ENCODE measurements around the gene AOPEP.

AOPEP gene

DNA sequence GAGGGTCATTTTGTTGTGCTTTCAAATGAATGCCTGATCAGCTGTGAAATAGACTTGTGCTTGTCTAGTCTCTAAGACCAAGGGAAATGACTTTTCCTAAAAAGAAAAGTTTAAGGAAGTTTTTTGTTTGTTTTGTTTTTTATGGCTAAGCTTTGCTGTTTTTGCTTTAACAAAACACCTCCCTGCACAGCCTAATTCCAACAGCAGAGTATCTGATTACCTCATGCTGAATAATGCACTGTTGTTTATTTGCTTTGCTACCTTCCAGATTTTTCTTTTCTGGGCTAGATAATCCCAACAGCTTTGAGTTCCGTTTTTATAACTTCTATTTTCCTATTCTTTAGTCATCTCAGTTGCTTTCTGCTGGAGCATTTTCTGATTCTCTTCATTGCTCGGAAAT is 95.8 kb downstream of the AOPEP start:
- TF ChIP-seq, protein P1, sequence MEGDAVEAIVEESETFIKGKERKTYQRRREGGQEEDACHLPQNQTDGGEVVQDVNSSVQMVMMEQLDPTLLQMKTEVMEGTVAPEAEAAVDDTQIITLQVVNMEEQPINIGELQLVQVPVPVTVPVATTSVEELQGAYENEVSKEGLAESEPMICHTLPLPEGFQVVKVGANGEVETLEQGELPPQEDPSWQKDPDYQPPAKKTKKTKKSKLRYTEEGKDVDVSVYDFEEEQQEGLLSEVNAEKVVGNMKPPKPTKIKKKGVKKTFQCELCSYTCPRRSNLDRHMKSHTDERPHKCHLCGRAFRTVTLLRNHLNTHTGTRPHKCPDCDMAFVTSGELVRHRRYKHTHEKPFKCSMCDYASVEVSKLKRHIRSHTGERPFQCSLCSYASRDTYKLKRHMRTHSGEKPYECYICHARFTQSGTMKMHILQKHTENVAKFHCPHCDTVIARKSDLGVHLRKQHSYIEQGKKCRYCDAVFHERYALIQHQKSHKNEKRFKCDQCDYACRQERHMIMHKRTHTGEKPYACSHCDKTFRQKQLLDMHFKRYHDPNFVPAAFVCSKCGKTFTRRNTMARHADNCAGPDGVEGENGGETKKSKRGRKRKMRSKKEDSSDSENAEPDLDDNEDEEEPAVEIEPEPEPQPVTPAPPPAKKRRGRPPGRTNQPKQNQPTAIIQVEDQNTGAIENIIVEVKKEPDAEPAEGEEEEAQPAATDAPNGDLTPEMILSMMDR (IDR thresholded peaks at IDR 0.05; ENCODE audit: low read depth, low read length): no peak

DNA sequence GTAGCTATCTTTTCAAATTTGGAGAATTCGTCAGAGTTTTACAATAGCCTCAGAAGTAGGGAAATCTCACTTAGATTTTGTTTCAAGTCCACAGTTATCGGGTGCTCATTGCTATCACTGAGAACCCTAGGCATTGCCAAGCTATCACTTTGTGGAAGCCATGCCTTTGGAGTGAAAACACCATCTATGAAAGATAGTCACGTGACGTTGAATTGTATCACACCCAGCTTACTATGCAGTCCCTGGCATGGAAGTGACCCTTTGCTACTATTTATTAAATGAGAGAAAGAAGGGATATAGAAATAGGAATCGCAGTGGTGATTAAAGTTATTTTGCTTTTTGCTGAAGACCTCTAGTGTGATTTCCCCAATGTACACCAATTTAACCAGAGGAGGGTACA is 97.2 kb downstream of the AOPEP start:
- Histone ChIP-seq H3K9me3 (no peaks in the 10 kb centered on the region), H3K4me1 (peaks cover 9% of the 10 kb centered on the region), H3K27me3 (no peaks in the 10 kb centered on the region), H3K4me3 (ENCODE audit: low read depth, low read length) (no peak overlapping the region), H3K36me3 (peaks cover 4% of the 10 kb centered on the region)
- no peak for DNase-seq
- TF ChIP-seq, protein P1 (IDR thresholded peaks at IDR 0.05; ENCODE audit: low read depth, low read length): no peak

More for the DNA sequence above, 95.8 kb downstream of the AOPEP start:
- no peaks in the 10 kb centered on the region for H3K9me3 ChIP-seq
- peaks cover 4% of the 10 kb centered on the region for H3K36me3 ChIP-seq
- H3K4me3 ChIP-seq (ENCODE audit: low read depth, low read length): no peak overlapping the region
- peaks cover 5% of the 10 kb centered on the region for H3K4me1 ChIP-seq
- H3K27me3 ChIP-seq: no peaks in the 10 kb centered on the region
- no peak for DNase-seq

DNA sequence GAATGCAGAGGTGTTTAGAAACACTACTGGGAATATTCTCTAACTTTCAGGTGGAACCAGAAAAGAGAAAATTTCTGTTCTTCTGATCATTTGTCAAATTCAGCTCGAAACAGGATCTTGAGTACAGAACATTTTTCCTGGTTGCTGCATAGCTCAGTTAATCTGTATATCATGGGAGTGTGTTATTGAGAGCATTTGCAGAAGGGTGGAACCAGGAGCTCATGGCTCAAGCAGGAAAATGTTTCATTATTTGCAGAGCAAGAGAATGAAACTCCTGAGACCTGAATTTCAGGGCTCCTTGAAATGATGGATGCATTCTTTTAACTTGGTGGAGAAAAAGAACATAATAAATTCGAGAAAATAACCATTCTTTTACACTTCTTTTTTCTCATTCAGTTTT is 97.9 kb downstream of the AOPEP start:
- Histone ChIP-seq H3K4me3 (ENCODE audit: low read depth, low read length) (no peak overlapping the region), H3K36me3 (peaks cover 4% of the 10 kb centered on the region), H3K27me3 (no peaks in the 10 kb centered on the region), H3K9me3 (no peaks in the 10 kb centered on the region), H3K4me1 (peaks cover 9% of the 10 kb centered on the region)
- TF ChIP-seq, protein P1 (IDR thresholded peaks at IDR 0.05; ENCODE audit: low read depth, low read length): no peak
- no peak for DNase-seq

DNA sequence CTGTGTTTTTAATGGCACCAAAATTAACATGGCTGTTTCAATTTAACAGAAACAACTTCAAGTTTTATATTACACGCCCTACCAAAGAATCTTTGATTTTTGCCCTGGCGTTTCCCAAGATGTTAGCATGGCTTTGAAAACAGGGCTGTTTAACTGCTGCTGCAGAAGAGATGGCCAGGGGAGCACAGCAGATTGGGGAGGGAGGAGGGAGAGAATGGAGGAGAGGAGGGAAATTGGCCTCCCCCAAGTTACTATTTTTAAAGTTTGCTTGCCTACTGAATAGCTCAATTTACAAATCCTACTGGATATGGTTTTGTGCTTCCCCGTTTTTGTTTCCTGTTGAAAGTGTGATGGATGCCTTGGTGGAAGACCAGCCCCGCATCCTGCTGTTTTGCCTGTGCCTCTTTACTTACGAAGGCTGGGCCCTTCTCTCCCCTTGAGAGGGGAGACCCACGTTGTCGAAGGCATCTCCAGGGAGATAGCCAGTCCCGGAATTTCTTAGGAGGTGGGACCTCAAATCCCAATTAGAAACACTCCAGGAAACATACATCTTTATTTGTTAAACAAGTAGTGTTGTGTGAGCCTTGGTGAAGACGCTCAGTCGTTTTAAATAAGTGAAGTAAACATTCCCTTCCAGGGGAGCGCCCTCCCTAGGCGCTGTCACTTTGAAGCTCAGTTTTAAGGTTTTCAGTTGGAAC is 98.6 kb downstream of the AOPEP start:
- TF ChIP-seq, protein P1 (IDR thresholded peaks at IDR 0.05; ENCODE audit: low read depth, low read length): no peak
- no peak for DNase-seq
- Histone ChIP-seq H3K4me1 (peaks cover 9% of the 10 kb centered on the region), H3K9me3 (no peaks in the 10 kb centered on the region), H3K27me3 (no peaks in the 10 kb centered on the region), H3K4me3 (ENCODE audit: low read depth, low read length) (no peak overlapping the region), H3K36me3 (peaks cover 5% of the 10 kb centered on the region)

DNA sequence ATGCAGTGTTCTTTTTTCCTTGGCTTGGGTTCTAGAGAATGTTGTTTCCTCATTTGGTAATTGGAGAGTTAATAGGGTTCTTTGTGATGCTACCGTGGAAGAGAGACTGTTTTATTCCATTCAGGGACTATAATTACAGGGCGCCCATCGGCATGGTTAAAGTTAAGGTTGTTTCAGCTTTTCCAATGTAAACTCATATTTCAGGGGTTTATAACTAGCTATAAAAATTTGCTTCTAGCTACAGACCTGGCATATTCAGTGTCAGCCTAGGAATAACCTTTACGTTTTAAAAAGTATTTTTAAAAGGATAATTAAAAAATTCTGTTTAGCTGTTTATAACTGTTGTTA is 99.1 kb downstream of the AOPEP start:
- peaks cover 9% of the 10 kb centered on the region for H3K4me1 ChIP-seq
- no peak overlapping the region for H3K4me3 ChIP-seq (ENCODE audit: low read depth, low read length)
- no peaks in the 10 kb centered on the region for H3K9me3 ChIP-seq
- no peak for DNase-seq
- H3K27me3 ChIP-seq: no peaks in the 10 kb centered on the region
- H3K36me3 ChIP-seq: peaks cover 10% of the 10 kb centered on the region
- TF ChIP-seq, protein P1 (IDR thresholded peaks at IDR 0.05; ENCODE audit: low read depth, low read length): no peak

DNA sequence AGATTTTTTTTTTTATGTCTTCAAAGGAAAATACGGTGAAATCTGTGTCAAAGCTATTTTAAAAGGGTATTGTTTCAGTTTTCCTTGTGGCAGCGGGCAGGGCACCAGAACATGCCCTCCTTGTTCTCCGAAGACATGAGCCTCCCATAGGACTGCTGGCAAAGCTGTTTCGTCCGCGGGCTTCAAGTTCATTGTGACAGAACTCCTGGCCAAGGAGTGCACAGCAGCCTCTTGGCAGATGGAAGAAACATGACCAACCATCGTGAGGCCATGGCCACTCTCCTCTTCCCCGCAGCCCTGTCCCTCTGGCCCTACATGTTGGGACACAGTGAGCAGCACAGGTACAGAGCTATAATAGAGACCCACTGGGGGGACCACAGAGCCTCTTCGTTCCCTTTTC is 99.5 kb downstream of the AOPEP start:
- Histone ChIP-seq H3K9me3 (no peaks in the 10 kb centered on the region), H3K27me3 (no peaks in the 10 kb centered on the region), H3K4me1 (peaks cover 9% of the 10 kb centered on the region), H3K4me3 (ENCODE audit: low read depth, low read length) (no peak overlapping the region), H3K36me3 (peaks cover 10% of the 10 kb centered on the region)
- DNase-seq: no peak
- TF ChIP-seq, protein P1 (IDR thresholded peaks at IDR 0.05; ENCODE audit: low read depth, low read length): no peak
